Calu3 (cell line): ENCODE measurements around the gene KIAA0232. TPM values are rescaled to one million over a fixed set of nuclear protein-coding genes. Genes with fewer than 3 reads are reported as not detected.

ENCODE experiments used
- BruUV-seq: library from RNA; stranded (reverse); fragments of 400-500 nt; replicated peaks from 2 replicates; lab custom pipeline; 2021; lab: Mats Ljungman, UMichigan
- CTCF ChIA-PET: fragments of 300-600 bp; sonication (Branson Sonifier 250); formaldehyde crosslinking; loops from one replicate; lab custom pipeline; 2022; ENCODE audit warnings: antibody characterized with exemption; lab: Charles Lee
- DNase-seq: peaks from one replicate; pipeline ENCODE4 v3.0.0; 2022
- H3K27ac Mint-ChIP-seq: one replicate; pipeline ENCODE4 v1.8.0; 2022; ENCODE audit warnings: mixed read lengths; ENCODE audit not compliant: unreplicated experiment
- H3K27me3 Mint-ChIP-seq: one replicate; pipeline ENCODE4 v1.8.0; 2022; ENCODE audit warnings: mixed read lengths; ENCODE audit not compliant: unreplicated experiment
- H3K36me3 Mint-ChIP-seq: one replicate; pipeline ENCODE4 v1.8.0; 2022; ENCODE audit warnings: mild to moderate bottlenecking, moderate library complexity, mixed read lengths; ENCODE audit not compliant: insufficient read depth, unreplicated experiment
- H3K4me1 Mint-ChIP-seq: one replicate; pipeline ENCODE4 v1.8.0; 2022; ENCODE audit warnings: mild to moderate bottlenecking, low read depth, mixed read lengths; ENCODE audit not compliant: unreplicated experiment
- H3K4me3 Mint-ChIP-seq: one replicate; pipeline ENCODE4 v1.8.0; 2022; ENCODE audit warnings: mild to moderate bottlenecking, low read depth, moderate library complexity, mixed read lengths; ENCODE audit not compliant: unreplicated experiment
- H3K9me3 Mint-ChIP-seq: one replicate; pipeline ENCODE4 v1.8.0; 2022; ENCODE audit warnings: low read depth, mixed read lengths; ENCODE audit not compliant: unreplicated experiment
- intact Hi-C: fragments of 100-400 bp; cut with micrococcal nuclease; formaldehyde crosslinking; loops from one replicate; pipeline ENCODE4 v1.10.0; 2022; ENCODE audit not compliant: unreplicated experiment
- total RNA-seq: library from RNA; stranded (reverse); gene quantifications from 2 replicates; pipeline ENCODE4 v1.2.3, GENCODE V29; 2022
- TF ChIP-seq, protein P1 (sequence below): fragments of 200-600 bp; IDR thresholded peaks from one replicate; pipeline ENCODE4 v1.8.0; 2022; ENCODE audit warnings: antibody characterized with exemption; ENCODE audit not compliant: unreplicated experiment

Gene KIAA0232
- total RNA-seq, 1 experiment from 2014 or later, result 17.7 TPM

DNA sequence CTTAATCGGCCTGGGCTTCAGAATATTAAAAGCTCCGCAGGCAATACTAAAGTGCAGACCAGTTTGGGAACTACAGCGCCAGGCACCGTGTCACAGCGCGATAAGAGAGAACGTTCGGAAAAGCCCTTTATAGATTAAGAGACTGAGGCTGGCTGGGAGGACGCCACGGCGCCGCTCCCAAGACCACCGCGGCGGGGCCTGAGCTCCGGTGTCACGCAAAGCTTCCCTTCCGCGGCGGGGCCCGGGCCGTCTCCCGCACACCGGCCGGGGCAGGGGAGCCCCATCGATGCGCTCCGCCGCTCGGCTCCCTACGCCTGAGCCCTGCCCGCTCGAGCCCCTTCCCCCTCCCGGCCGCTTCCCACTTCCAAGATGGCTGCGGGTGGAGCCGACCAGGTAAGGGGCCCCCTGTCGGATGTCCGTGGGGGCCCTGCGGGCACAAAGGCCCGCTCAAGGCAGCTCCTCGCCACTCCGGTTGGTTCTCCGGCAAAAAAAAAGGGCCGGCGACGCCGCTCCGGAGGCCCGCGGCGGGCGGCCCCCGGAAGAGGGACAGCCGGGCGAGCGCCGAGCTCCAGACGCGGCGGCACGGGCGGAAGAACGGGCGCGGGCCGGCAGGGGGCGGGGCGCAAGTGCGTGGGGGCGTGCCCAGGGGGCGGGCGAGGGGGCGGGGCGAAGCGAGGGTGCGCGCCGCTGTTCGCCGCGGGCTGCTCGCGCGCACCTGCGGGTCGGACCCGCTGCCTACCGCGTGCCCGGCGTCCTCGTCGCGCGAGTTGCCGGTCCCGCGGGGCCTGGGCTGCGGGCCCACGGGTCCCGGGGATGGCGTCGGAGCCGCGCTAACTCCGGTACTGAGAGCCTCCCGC, 126.8 kb downstream of the KIAA0232 start, which contains the start of gene TBC1D14:
Gene TBC1D14, plus strand, starts transcription at position 714 of the 857 bp plus-strand sequence. CDS start 13,564 bp downstream, outside the sequence.
- peaks cover 38% of the 10 kb centered on the region for H3K36me3 Mint-ChIP-seq
- DNase-seq, result peak; percentile 83
- H3K4me1 Mint-ChIP-seq, result peaks cover 17% of the 10 kb centered on the region
- peak within 1 kb of the TSS; percentile 75 for H3K27ac Mint-ChIP-seq
- H3K27me3 Mint-ChIP-seq, result no peaks in the 10 kb centered on the region
- no TSS peak for BruUV-seq
- H3K9me3 Mint-ChIP-seq, result no peaks in the 10 kb centered on the region
- CTCF ChIA-PET, result interaction anchor here (0.6 to 1.0 kb wide), 2 partner anchors 75 to 172 kb away, joined by 4 read pairs; no protein-coding TSS in a partner anchor
- H3K4me3 Mint-ChIP-seq, result peak within 1 kb of the TSS; percentile 94
- TF ChIP-seq, protein P1, sequence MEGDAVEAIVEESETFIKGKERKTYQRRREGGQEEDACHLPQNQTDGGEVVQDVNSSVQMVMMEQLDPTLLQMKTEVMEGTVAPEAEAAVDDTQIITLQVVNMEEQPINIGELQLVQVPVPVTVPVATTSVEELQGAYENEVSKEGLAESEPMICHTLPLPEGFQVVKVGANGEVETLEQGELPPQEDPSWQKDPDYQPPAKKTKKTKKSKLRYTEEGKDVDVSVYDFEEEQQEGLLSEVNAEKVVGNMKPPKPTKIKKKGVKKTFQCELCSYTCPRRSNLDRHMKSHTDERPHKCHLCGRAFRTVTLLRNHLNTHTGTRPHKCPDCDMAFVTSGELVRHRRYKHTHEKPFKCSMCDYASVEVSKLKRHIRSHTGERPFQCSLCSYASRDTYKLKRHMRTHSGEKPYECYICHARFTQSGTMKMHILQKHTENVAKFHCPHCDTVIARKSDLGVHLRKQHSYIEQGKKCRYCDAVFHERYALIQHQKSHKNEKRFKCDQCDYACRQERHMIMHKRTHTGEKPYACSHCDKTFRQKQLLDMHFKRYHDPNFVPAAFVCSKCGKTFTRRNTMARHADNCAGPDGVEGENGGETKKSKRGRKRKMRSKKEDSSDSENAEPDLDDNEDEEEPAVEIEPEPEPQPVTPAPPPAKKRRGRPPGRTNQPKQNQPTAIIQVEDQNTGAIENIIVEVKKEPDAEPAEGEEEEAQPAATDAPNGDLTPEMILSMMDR, result no peak
- intact Hi-C loops, result loop anchor here (5.0 kb wide), 2 partner anchors 78 to 173 kb away; no protein-coding TSS in a partner anchor

DNA sequence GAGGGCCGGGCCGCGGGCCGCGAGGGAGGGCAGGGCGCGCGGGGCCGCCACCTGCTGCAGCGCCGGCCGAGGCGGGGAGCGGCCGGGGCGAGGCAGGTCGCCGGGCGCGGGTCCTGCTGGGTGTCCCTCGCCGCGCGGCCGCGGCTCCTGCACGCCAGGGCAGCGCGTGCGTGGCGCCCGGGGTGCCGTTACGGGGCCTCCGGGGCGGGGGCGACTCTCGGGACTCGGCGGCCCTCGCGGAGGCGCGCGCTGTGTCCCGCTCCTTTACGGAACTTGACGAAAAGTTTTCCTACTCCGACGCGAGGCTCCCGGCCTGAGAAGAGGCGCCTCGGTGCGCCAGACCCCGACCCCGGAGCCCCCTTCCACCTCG, 127.4 kb downstream of the KIAA0232 start:
- H3K9me3 Mint-ChIP-seq, result no peaks in the 10 kb centered on the region
- TF ChIP-seq, protein P1, result no peak
- H3K27me3 Mint-ChIP-seq, result no peaks in the 10 kb centered on the region
- DNase-seq, result peak; percentile 25
- peak overlapping the region; percentile 75 for H3K27ac Mint-ChIP-seq
- intact Hi-C loops, result loop anchor here (5.0 kb wide), 2 partner anchors 77 to 172 kb away; no protein-coding TSS in a partner anchor
- H3K36me3 Mint-ChIP-seq, result peaks cover 38% of the 10 kb centered on the region
- H3K4me1 Mint-ChIP-seq, result peaks cover 17% of the 10 kb centered on the region
- BruUV-seq, result no TSS peak
- CTCF ChIA-PET, result interaction anchor here (1.0 kb wide), 1 partner anchor 75 kb away, joined by 4 read pairs; no protein-coding TSS in a partner anchor
- peak overlapping the region; percentile 94 for H3K4me3 Mint-ChIP-seq

DNA sequence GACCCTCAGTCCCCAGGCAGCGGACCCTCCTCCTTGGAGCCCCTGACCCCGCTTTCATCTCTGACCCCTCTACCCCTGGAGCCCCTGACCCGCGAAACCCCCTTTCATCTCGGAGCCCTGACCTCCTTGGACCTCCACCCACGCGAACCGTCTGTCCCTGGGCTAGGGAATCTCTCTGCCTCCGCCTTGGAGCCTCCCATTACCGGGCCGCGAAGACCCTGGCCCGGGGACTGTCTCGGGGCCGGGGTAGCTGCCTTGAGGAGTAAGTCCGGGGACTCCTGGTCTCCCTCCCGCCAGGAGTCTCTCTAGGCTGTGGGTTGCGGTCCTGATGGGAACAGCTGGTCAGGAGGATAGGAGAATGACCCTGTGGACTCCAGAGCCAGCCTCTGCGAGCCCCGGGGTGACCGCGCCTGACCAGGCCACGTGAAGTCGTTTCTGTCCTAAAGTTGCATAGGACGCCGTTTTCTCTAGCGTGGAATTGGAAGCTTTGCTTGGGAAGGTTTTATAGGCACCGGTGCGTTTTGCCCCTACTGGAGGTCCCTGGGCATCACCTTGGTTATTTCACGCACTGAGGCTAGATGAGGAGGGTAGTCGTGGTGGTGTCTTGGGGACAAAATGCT, 127.9 kb downstream of the KIAA0232 start:
- Mint-ChIP-seq H3K4me3 (peak overlapping the region; percentile 94), H3K9me3 (no peaks in the 10 kb centered on the region), H3K27me3 (no peaks in the 10 kb centered on the region), H3K36me3 (peaks cover 38% of the 10 kb centered on the region), H3K4me1 (peaks cover 17% of the 10 kb centered on the region), H3K27ac (peak overlapping the region; percentile 75)
- CTCF ChIA-PET, result no interaction called here
- intact Hi-C loops, result no loop called here
- TF ChIP-seq, protein P1, result peak; percentile 17
- DNase-seq, result peak; percentile 15
- no TSS peak for BruUV-seq
